HG03571 (cell line): Measurements from ENCODE around the gene RPS29.

Experiments
- ATAC-seq: cut with Tn5 transposase; IDR thresholded peaks from one replicate; pipeline ENCODE4 v1.9.1; 2021; ENCODE audit not compliant: unreplicated experiment

RPS29 gene

DNA sequence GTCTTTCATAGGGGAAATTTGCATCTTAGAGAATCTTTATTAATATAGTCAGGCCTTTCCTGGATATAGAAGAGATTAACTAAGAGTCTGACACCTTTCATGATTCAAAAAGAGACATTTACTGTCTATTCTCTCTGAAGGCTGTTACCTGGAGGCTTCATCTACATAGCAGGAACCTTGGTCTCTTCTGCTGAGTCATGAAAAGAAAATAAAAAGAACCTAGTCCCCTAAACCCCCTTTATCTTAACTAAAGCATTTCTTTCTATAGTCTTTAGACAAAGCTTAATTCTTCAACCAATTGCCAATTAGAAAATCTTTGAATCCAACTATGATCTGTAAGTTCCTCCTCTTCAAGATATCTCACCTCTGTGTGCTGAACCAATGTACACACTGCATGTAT, 33.1 kb downstream of the RPS29 start:
- ATAC-seq, result no peak

DNA sequence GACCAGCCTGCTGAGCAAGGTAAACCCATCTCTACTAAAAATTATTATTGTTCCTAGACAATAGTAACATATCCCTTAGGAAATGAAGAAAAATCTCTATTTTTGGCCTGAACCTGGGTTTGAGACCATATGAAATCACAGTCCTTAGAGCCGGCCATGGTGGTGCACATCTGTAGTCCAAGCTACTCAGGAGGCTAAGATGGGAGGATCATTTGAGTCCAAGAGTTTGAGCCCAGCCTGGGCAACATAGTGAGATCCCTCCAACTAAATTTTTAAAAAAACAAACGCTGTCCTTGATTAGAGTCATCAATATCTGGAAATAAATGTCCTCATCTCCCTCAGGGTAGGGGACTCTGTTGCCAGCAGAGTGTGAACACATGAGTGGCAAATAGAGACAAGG, 34.6 kb downstream of the RPS29 start:
- ATAC-seq, result no peak

DNA sequence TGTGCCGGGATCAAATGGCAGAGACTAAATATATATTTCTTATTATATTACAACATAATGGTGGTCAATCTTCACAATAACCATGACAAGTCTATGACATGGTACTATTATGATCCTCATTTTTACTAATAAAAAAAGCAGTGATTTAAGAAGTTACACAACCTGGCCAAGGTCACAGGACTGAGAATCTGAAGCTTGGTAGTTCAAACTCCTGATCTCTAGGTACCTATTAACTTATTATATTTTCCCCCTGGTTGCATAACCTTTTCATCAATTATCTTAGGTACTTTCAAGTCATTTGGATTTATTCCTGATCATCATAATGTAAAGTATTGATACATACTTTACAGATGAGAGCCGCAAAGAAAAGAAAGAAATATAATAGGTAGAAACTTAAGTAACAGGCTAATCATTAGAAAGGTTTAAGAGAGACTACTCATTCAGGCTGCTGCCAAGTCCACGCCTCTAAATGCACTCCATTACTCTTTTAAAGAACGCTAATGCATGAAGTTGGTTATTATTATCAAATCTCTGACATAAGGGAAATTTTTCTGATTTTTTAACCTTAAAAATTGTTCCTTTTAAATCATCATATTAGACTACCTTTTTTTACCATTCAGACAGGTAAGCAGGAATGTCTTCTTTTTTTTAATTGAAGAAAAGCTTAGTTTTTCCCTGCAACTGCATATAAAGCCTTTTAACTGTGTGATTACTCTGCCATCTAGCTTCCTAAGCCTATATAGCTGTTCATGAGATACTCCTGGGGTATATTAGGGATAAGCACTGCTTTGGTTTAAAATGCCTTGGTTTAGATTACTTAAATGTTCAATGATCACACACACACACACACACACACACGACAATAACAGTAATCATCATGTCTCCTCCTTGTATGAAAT, 35.6 kb downstream of the RPS29 start:
- ATAC-seq, result no peak

DNA sequence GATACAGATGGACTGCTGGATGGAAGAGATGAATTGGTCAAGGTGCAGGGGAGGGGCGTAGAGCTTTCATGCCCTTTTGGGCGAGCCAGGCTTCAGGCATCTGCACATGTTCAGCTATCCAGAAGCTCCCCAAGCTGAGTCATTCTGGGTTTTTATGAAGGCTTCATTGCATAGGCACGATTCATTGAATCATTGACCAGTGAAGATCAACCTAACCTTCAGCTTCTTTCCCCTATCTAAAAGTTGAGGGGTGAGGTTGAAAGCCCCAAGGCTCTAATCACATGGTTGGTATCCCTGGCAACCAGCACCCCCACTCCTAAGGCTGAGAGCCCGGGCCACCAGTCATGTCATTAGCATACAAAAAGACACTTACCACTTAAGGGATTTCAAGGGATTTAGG, 36.3 kb downstream of the RPS29 start:
- ATAC-seq, result no peak

DNA sequence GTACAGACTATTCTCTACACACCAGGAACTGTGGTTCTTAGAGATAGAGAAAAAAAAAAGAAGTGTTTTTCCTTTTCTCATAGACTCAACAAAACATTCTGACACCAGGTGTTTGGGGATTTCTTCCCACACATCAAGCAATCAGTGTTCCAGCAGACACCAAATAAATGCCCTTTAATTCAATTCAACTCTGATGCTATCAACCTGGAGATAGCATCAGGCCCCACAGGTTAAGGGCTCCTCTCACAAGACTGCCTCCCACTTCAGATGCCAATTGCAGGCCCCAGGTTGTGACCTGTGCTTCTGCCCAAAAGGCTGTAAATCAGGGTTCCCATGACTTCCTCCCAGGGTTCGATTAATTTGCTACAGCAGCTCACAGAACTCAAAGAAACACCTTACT, 36.7 kb downstream of the RPS29 start:
- ATAC-seq, result no peak

DNA sequence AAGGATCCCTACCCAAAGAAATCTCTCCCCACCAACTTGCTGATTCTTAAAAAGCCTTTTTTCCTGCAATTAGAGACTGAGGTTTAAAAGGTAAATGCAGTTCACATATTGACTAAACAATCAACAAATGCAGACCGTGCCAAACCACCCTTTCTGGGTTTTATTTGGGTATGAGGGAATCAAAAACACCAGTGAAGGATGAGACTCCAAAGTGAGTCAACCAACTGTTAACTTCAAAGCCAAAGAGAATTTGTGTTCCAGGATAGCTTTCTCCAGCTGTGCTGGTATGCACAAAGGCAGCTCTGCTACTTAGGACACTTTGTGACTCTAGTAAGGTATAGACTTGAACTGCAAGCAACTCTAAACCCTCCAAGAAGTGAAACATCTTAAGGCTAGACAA, 39.4 kb downstream of the RPS29 start:
- no peak for ATAC-seq

DNA sequence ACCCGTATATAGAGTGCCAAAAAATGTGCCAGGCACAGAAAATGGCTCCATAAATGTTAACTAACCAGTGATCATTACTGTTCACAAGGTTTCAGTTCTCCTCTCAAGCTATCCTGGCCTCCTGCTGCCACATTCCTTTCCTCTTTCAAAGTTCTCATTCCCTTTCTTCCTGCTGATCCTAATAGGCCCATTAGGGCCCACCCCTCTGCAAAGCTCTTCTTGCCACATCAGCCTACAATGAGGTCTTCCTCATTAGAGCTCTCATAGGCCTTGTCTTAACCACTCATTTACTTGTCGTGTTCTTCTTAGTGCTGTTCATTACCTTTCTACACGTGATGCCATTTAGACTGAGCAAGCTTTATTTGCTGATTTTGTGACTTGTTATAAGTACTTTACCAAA, 40.5 kb downstream of the RPS29 start:
- ATAC-seq, result no peak

DNA sequence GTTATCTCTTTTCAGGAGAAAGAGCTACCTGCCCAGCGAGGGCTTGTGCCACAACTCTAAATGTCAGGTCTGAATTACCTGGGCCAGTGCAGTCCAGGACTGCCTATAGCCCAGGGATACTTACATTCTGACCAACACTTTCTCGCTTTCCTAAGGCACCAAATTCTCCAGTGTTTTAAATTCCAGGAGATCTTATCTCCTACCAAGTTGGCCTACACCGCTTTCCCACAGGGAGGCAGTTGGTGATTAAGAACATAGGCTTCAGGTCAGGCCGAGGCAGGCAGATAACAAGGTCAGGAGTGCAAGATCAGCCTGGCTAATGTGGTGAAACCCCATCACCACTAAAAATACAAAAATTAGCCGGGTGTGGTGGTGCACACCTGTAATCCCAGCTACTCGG, 41.1 kb downstream of the RPS29 start:
- no peak for ATAC-seq

DNA sequence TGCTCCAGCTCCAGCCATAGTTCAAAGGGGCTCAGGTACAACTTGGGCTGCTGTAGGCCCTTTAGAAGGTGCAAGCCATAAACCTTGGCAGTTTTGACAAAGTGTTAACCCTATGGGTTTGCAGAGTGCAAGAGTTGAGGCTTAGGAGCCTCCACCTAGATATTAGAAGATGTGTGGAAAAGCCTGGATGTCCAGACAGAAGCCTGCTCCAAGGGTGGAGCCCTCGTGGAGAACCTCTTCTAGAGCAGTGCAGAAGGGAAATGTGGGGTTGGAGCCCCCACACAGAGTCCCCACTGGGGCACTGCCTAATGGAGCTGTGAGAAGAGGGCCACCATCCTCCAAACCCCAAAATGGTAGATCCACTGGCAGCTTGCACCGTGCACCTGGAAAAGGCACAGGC, 45.1 kb downstream of the RPS29 start:
- no peak for ATAC-seq

DNA sequence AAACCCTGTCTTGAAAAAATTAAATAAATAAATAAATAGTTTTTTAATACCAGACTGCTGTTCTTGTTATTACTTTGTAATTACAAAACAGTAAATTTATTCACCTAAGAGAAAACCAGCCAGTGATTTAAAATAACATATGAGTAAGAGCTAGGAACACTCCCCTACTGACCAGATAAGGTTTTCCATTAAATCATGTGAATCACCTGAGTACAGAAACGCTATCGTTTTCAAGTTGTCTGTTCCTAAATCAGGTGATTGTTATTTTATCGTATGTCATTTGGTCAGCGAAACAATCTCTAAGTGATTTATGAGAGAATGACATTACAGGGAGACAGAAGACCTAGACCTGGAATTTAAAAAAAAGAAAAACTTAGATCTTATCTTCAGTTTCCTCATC, 47.3 kb downstream of the RPS29 start:
- ATAC-seq, result no peak
